Fibroblast of the aortic adventitia (primary cell): ENCODE data around the gene ZNF677. TPM values are rescaled to one million over a fixed set of nuclear protein-coding genes. Genes with fewer than 3 reads are reported as not detected.
"Not testable (repeated sequence)": the region's sequence is repeated elsewhere in the genome, so short reads cannot be mapped to it uniquely, and the experiment has no call there.

Experiments
- DNase-seq: peaks from one replicate; pipeline ENCODE4 v3.0.0-alpha.2; 2010; ENCODE audit warnings: low read depth
- H3K4me3 ChIP-seq: 2 replicates; pipeline ENCODE4 v1.5.1; 2011; ENCODE audit warnings: low read depth, mild to moderate bottlenecking, control low read depth, low read length, moderate library complexity
- total RNA-seq: library from RNA; depleted of rRNA; stranded (reverse); fragments of >200 nt; gene quantifications from 2 replicates; pipeline ENCODE4 v1.2.3, GENCODE V29; 2012; ENCODE audit warnings: low replicate concordance
- TF ChIP-seq, protein P1 (sequence below): IDR thresholded peaks from 2 replicates; pipeline ENCODE4 v1.5.1; 2011; ENCODE audit warnings: mild to moderate bottlenecking, low read length, control low read depth, inconsistent platforms; ENCODE audit not compliant: insufficient read depth

Gene ZNF677
- 19.0 and 37.9 TPM in 2 replicates for total RNA-seq

DNA sequence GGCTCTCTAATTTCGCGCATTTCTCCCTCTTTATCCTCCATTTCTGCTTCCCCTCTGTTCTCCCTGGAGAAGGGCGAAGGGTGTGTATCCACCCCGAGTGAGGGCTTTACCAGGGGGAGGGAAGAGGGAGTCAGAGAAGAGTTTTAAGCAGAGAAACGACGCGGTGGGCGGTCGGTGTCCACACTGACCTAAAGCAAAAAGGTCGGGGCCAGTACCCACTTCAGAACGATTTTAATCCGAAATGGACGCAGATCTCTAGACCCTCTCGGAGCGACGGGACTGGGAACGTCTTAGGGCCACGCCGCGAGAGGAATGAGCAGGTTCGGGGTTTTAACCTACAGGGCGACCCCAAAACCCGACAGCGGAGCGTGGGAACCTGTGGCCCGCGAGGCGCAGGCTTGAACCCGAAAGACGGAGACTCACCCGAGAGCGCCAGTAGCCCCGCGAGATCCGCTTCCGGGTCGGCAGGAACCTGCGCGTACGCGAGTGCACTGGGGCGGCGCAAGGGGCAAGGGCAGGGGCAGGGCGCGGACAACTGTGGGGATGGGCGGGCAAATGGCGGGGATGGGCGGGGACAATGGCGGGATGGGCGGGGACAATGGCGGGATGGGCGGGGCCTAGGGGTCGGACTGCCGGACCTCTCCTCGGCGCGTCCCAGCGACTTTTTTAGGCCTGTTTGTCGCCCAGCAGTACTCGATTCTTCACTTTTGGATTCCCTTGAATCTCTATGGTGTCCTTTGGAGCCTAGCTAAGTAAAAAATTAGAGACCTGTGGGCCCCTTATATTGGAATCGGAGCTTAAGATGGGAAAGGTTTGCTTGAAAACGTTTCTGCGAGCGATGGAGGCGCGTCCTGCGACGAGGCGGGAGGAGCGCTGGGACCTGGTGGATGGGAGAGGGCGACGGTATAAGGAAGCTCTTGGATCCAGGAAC is at the start of gene ZNF677:
ZNF677 (minus strand) TSS at position 463 of the 931 bp plus-strand sequence. CDS start 3,323 bp downstream, outside the sequence.
- peak; percentile 83 for DNase-seq
- TF ChIP-seq, protein P1, sequence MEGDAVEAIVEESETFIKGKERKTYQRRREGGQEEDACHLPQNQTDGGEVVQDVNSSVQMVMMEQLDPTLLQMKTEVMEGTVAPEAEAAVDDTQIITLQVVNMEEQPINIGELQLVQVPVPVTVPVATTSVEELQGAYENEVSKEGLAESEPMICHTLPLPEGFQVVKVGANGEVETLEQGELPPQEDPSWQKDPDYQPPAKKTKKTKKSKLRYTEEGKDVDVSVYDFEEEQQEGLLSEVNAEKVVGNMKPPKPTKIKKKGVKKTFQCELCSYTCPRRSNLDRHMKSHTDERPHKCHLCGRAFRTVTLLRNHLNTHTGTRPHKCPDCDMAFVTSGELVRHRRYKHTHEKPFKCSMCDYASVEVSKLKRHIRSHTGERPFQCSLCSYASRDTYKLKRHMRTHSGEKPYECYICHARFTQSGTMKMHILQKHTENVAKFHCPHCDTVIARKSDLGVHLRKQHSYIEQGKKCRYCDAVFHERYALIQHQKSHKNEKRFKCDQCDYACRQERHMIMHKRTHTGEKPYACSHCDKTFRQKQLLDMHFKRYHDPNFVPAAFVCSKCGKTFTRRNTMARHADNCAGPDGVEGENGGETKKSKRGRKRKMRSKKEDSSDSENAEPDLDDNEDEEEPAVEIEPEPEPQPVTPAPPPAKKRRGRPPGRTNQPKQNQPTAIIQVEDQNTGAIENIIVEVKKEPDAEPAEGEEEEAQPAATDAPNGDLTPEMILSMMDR = no peak
- H3K4me3 ChIP-seq = peak within 1 kb of the TSS; percentile 93

DNA sequence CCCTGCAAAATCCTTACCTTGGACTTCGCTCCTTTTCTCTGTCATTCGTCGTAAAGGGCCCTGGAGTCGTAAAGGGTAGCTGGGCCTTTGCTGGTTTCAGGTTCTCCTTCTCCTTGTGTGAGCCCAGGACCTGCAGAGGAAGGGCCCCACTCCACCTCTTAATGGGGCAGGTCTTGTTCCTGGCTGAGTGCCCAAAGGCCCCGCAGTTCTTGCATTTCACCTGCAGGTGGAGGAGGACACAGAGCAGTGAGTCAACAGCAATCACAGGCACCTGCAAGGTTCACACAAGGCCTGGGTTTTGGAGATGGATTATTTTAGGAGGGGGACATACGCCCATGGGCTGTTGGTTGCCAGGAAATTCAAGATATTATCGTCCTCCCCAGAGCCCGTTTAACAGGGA is 46.7 kb upstream of the ZNF677 start:
- DNase-seq, H3K4me3 ChIP-seq: not testable (repeated sequence)

DNA sequence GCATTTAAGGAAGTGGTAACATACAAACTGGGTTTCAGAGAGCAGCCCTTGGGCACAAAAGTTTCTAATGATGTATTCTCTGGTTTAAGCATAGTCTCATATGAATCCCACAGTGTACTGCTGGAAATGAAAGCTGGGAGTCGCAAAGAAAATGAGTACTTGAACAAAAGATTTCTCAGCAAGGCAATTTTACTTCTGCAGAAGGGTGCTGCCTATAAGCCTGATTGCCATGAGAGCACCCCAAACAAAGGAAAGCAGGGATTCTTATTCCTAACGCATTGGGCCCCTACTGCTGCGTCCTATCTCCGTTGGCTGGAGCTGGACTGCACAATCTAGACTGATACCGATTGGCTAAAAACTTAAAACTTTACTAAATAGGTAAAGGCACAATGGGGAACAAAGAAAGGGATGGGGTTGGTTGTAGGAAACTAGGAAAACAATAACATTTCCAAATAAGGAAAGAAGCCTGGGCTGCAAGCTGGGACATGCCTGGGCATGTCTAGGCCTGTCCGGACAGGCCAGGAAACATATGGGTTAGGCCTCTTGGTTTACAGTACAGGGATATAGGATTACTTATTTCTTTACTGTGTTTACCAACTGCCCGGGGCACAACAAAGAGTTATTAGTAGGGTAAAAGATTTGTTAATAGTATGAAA is 40.2 kb upstream of the ZNF677 start:
- no peak overlapping the region for H3K4me3 ChIP-seq
- TF ChIP-seq, protein P1 = no peak
- DNase-seq = no peak

DNA sequence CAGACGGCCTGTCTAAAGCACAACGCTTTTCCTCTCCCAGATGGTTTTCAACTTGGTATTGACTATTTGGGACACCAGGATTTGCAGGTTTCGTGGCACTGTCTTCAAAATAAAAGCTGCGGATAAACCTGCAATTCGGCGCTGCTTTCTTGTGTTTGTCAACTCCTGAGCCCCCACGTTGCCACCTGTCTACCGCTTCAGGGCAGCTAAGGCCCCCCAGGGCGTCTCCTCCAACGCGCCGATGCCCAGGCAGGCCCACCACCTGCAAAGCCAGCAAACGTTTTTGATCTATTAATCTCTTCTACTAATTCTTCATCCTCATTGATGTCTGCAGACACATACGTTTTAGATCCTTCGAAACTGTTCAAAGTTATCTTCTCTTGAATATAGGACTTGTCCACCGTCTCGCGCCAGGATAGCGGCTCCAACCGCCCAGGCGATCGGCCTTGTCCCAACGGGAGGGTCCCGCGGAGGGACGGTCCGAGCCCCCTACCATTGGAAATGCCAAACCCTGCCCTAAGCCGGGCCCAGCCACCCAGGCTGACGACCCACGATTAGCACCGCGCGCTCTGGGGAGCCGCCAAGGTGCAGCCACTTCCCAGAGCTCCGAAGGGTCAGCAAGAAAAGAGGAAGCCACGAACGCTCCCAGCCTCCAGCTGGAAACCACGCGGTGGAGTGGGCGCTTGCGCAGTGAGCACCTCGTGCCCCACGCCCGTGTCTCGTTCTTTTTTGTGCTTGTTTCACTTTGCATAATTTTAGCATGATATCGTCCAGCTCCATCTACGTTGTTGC is 36.3 kb upstream of the ZNF677 start:
- H3K4me3 ChIP-seq = no peak overlapping the region
- no peak for DNase-seq
- TF ChIP-seq, protein P1 = no peak

DNA sequence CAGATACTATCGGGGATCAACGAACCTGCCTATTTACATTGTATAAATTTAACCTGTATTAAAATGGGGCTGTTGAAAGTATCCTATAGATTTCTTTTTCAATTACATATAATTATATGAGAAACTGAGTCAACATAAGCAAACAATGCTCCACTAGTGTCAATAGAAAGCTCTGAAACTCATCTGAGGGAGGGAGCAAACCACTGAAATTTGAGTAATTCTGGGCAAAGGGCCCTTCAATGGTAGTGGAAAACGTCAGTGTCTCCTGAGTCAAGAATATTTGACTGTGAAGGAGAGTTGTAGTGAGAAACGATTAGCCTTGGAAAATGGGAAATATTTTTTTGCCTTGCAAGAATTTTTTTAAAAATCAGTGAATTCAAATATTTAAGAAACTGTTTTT is 30.4 kb upstream of the ZNF677 start:
- TF ChIP-seq, protein P1 = no peak
- DNase-seq = no peak
- no peak overlapping the region for H3K4me3 ChIP-seq

DNA sequence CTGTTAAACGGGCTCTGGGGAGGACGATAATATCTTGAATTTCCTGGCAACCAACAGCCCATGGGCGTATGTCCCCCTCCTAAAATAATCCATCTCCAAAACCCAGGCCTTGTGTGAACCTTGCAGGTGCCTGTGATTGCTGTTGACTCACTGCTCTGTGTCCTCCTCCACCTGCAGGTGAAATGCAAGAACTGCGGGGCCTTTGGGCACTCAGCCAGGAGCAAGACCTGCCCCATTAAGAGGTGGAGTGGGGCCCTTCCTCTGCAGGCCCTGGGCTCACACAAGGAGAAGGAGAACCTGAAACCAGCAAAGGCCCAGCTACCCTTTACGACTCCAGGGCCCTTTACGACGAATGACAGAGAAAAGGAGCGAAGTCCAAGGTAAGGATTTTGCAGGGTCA is 27.3 kb upstream of the ZNF677 start:
- H3K4me3 ChIP-seq, DNase-seq: not testable (repeated sequence)

DNA sequence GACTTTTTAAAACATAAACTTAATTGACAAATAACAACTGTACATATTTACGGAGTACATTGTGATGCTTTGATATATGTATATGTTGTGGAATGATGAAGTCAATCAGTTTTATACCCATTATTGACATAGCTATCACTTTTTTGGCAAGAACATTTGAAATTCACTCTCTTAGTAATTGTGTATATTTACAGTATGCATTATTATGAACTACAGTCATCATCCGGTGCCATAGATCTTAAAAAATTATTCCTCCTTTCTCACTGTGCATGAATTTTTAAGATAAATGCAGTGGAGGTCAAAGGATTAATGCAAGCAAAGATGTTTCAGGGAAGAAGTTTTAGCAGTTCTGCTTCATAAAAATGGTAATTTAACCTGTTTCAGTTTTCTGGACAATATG is 20.8 kb upstream of the ZNF677 start:
- H3K4me3 ChIP-seq = no peak overlapping the region
- TF ChIP-seq, protein P1 = no peak
- no peak for DNase-seq
